Loucy (cell line): Measurements from ENCODE around the gene SLX4IP.

Experiments
- H2AFZ ChIP-seq: fragments of 200-600 bp; sonication (generic); 2 replicates; pipeline ENCODE4 v1.6.0; 2016; ENCODE audit warnings: antibody characterized with exemption, mild to moderate bottlenecking, low read length, moderate library complexity
- H3F3A ChIP-seq: fragments of 200-600 bp; 2 replicates; pipeline ENCODE4 v1.6.0; 2016; ENCODE audit warnings: antibody characterized with exemption, low read depth, mild to moderate bottlenecking
- H3K27me3 ChIP-seq: fragments of 200-600 bp; sonication (generic); 2 replicates; pipeline ENCODE4 v1.6.1; 2014; ENCODE audit warnings: low read length, mild to moderate bottlenecking; ENCODE audit not compliant: insufficient read depth, poor library complexity, severe bottlenecking
- H3K36me3 ChIP-seq: fragments of 200-600 bp; sonication (generic); 2 replicates; pipeline ENCODE4 v1.6.1; 2016; ENCODE audit warnings: low read length; ENCODE audit not compliant: insufficient read depth
- H3K4me1 ChIP-seq: fragments of 200-600 bp; sonication (generic); 2 replicates; pipeline ENCODE4 v1.5.1; 2014; ENCODE audit warnings: low read length, mild to moderate bottlenecking; ENCODE audit not compliant: insufficient read depth, poor library complexity, severe bottlenecking
- H3K4me2 ChIP-seq: fragments of 200-600 bp; sonication (generic); 2 replicates; pipeline ENCODE4 v1.6.0; 2014; ENCODE audit warnings: antibody characterized with exemption, low read length, low read depth, mild to moderate bottlenecking; ENCODE audit not compliant: poor library complexity, severe bottlenecking
- H3K4me3 ChIP-seq: fragments of 200-600 bp; sonication (generic); 2 replicates; pipeline ENCODE4 v1.5.1; 2014; ENCODE audit warnings: low read length, mild to moderate bottlenecking, mixed read lengths; ENCODE audit not compliant: poor library complexity, severe bottlenecking
- H3K79me2 ChIP-seq: fragments of 200-600 bp; sonication (generic); 2 replicates; pipeline ENCODE4 v1.6.1; 2014; ENCODE audit warnings: low read length; ENCODE audit not compliant: insufficient read depth
- H3K9ac ChIP-seq: fragments of 200-600 bp; sonication (generic); 2 replicates; pipeline ENCODE4 v1.6.0; 2014; ENCODE audit warnings: mild to moderate bottlenecking, low read depth, low read length, moderate library complexity; ENCODE audit not compliant: poor library complexity, severe bottlenecking
- H3K9me2 ChIP-seq: fragments of 200-600 bp; sonication (generic); replicated peaks from 2 replicates; pipeline ENCODE4 v1.6.1; 2016; ENCODE audit warnings: low read depth, low read length, mixed read lengths
- H3K9me3 ChIP-seq: fragments of 200-600 bp; sonication (generic); 2 replicates; pipeline ENCODE4 v1.6.1; 2014; ENCODE audit warnings: mild to moderate bottlenecking, antibody characterized with exemption, low read length, low read depth; ENCODE audit not compliant: insufficient read depth
- H4K20me1 ChIP-seq: fragments of 200-600 bp; sonication (generic); 2 replicates; pipeline ENCODE4 v1.6.0; 2014; ENCODE audit warnings: antibody characterized with exemption, low read length, mild to moderate bottlenecking; ENCODE audit not compliant: insufficient read depth, poor library complexity, severe bottlenecking
- CTCF ChIP-seq: fragments of 200-600 bp; sonication (generic); conservative IDR thresholded peaks from 2 replicates; pipeline ENCODE4 v1.5.1; 2014; ENCODE audit warnings: mild to moderate bottlenecking, antibody characterized with exemption, low read length
- EZH2phosphoT487 ChIP-seq: fragments of 200-600 bp; IDR thresholded peaks from 2 replicates; pipeline ENCODE4 v1.6.1; 2018; ENCODE audit warnings: antibody characterized with exemption, mild to moderate bottlenecking, moderate library complexity, borderline replicate concordance

SLX4IP gene

GRCh38 chr20:10648651-10649050, 213.5 kb downstream of the SLX4IP start:
- Histone ChIP-seq H4K20me1 (no peaks in the 10 kb centered on the region), H3K27me3 (no peaks in the 10 kb centered on the region), H2AFZ (no peak overlapping the region)

GRCh38 chr20:10649080-10649796, 214.1 kb downstream of the SLX4IP start:
- no peaks in the 10 kb centered on the region for H3F3A ChIP-seq
- H3K9me3 ChIP-seq = no peaks in the 10 kb centered on the region
- H3K27me3 ChIP-seq = no peaks in the 10 kb centered on the region
- H4K20me1 ChIP-seq = no peaks in the 10 kb centered on the region
- H3K4me3 ChIP-seq = no peak overlapping the region
- H3K4me1 ChIP-seq = no peaks in the 10 kb centered on the region
- no peak for TF ChIP-seq CTCF
- no peaks in the 10 kb centered on the region for H3K36me3 ChIP-seq
- H3K9ac ChIP-seq = no peak overlapping the region
- no peaks in the 10 kb centered on the region for H3K9me2 ChIP-seq
- no peak overlapping the region for H3K4me2 ChIP-seq
- H3K79me2 ChIP-seq = no peaks in the 10 kb centered on the region
- no peak overlapping the region for H2AFZ ChIP-seq

More at GRCh38 chr20:10648651-10649050, 213.5 kb downstream of the SLX4IP start:
- no peak overlapping the region for H3K4me2 ChIP-seq
- TF ChIP-seq CTCF (no peak), EZH2phosphoT487 (no peak)
- no peaks in the 10 kb centered on the region for H3K79me2 ChIP-seq
- H3F3A ChIP-seq = no peaks in the 10 kb centered on the region
- H3K9me3 ChIP-seq = no peaks in the 10 kb centered on the region
- no peaks in the 10 kb centered on the region for H3K9me2 ChIP-seq
- H3K9ac ChIP-seq = no peak overlapping the region
- H3K36me3 ChIP-seq = no peaks in the 10 kb centered on the region
- H3K4me1 ChIP-seq = no peaks in the 10 kb centered on the region
- no peak overlapping the region for H3K4me3 ChIP-seq

- Histone ChIP-seq H3K4me2 (no peak overlapping the region), H3K4me1 (no peaks in the 10 kb centered on the region), H3K27me3 (no peaks in the 10 kb centered on the region), H4K20me1 (no peaks in the 10 kb centered on the region), H3K9ac (no peak overlapping the region), H3K79me2 (no peaks in the 10 kb centered on the region), H3K4me3 (no peak overlapping the region), H3F3A (no peaks in the 10 kb centered on the region), H2AFZ (no peak overlapping the region), H3K36me3 (no peaks in the 10 kb centered on the region), H3K9me2 (no peaks in the 10 kb centered on the region), H3K9me3 (no peaks in the 10 kb centered on the region)
- no peak for TF ChIP-seq EZH2phosphoT487
- TF ChIP-seq CTCF = no peak
Measured at GRCh38 chr20:10649797-10650160, 214.7 kb downstream of the SLX4IP start.
